Neural cell (in vitro differentiated cells): ENCODE results near the gene CDC6. TPM values are rescaled to one million over a fixed set of nuclear protein-coding genes. Genes with fewer than 3 reads are reported as not detected.

Source experiments
- H2AFZ ChIP-seq: fragments of 200-600, 300-800 bp; sonication (generic), shearing (Covaris generic); 2 replicates; pipeline ENCODE4 v1.6.0; 2014; ENCODE audit warnings: low read depth, mild to moderate bottlenecking, antibody characterized with exemption, low read length, moderate library complexity
- H3F3A ChIP-seq: fragments of 200-600 bp; shearing (Covaris generic); 2 replicates; pipeline ENCODE4 v1.6.1; 2016; ENCODE audit warnings: mild to moderate bottlenecking, moderate library complexity, mixed read lengths, antibody characterized with exemption, low read length; ENCODE audit not compliant: insufficient read depth, poor library complexity, severe bottlenecking
- H3K27ac ChIP-seq: fragments of 200-600, 300-800 bp; sonication (generic), shearing (Covaris generic); 2 replicates; pipeline ENCODE4 v1.5.1; 2014; ENCODE audit warnings: mild to moderate bottlenecking, low read length, moderate library complexity
- H3K27me3 ChIP-seq: fragments of 300-800, 200-600 bp; sonication (generic), shearing (Covaris generic); 2 replicates; pipeline ENCODE4 v1.6.0; 2014; ENCODE audit warnings: mild to moderate bottlenecking, low read depth, low read length, moderate library complexity; ENCODE audit not compliant: insufficient read depth
- H3K36me3 ChIP-seq: fragments of 300-800, 200-600 bp; sonication (generic), shearing (Covaris generic); 2 replicates; pipeline ENCODE4 v1.5.1; 2014; ENCODE audit warnings: mild to moderate bottlenecking, antibody characterized with exemption, low read length, moderate library complexity; ENCODE audit not compliant: insufficient read depth
- H3K4me2 ChIP-seq: fragments of 300-800, 200-600 bp; sonication (generic), shearing (Covaris generic); 2 replicates; pipeline ENCODE4 v1.6.0; 2014; ENCODE audit warnings: mild to moderate bottlenecking, low read length
- H3K4me3 ChIP-seq: fragments of 300-800, 200-600 bp; sonication (generic), shearing (Covaris generic); 2 replicates; pipeline ENCODE4 v1.5.1; 2014; ENCODE audit warnings: mild to moderate bottlenecking, low read length, moderate library complexity
- H3K79me2 ChIP-seq: fragments of 200-600 bp; shearing (Covaris generic); replicated peaks from 2 replicates; pipeline ENCODE4 v1.6.0; 2014; ENCODE audit warnings: mild to moderate bottlenecking, low read length, moderate library complexity; ENCODE audit not compliant: insufficient read depth
- H3K9ac ChIP-seq: fragments of 300-800, 200-600 bp; sonication (generic), shearing (Covaris generic); 2 replicates; pipeline ENCODE4 v1.6.1; 2016; ENCODE audit warnings: mild to moderate bottlenecking, low read length, mixed read lengths
- H3K9me2 ChIP-seq: fragments of 200-600 bp; shearing (Covaris generic); 2 replicates; pipeline ENCODE4 v1.6.1; 2016; ENCODE audit warnings: mild to moderate bottlenecking, low read length, mixed read lengths; ENCODE audit not compliant: insufficient read depth
- H3K9me3 ChIP-seq: fragments of 200-600, 300-800 bp; sonication (generic), shearing (Covaris generic); 2 replicates; pipeline ENCODE4 v1.6.1; 2016; ENCODE audit warnings: mild to moderate bottlenecking, mixed run types, low read length, moderate library complexity, mixed read lengths
- H4K20me1 ChIP-seq: fragments of 200-600 bp; shearing (Covaris generic); 2 replicates; pipeline ENCODE4 v1.6.1; 2016; ENCODE audit warnings: mild to moderate bottlenecking, mixed run types; ENCODE audit not compliant: insufficient read depth
- CTCF ChIP-seq: fragments of 450-650 bp; IDR thresholded peaks from 2 replicates; pipeline ENCODE4 v1.5.1; 2014; ENCODE audit warnings: antibody characterized with exemption, mild to moderate bottlenecking, moderate library complexity; ENCODE audit not compliant: poor library complexity, severe bottlenecking
- EP300 ChIP-seq: fragments of 450-650 bp; conservative IDR thresholded peaks from 2 replicates; pipeline ENCODE4 v1.6.1; 2014; ENCODE audit warnings: antibody characterized with exemption, mild to moderate bottlenecking, moderate library complexity; ENCODE audit not compliant: poor library complexity, severe bottlenecking
- EZH2 ChIP-seq: fragments of 200-600, 300-800 bp; shearing (Covaris generic), sonication (generic); IDR thresholded peaks from 2 replicates; pipeline ENCODE4 v1.6.1; 2014; ENCODE audit warnings: antibody characterized with exemption, low read length, borderline replicate concordance, mild to moderate bottlenecking; ENCODE audit not compliant: insufficient read depth, poor library complexity, severe bottlenecking
- MXI1 ChIP-seq: fragments of 450-650 bp; conservative IDR thresholded peaks from 2 replicates; pipeline ENCODE4 v1.6.1; 2014; ENCODE audit warnings: antibody characterized with exemption, mild to moderate bottlenecking; ENCODE audit not compliant: poor library complexity, severe bottlenecking
- POLR2AphosphoS5 ChIP-seq: IDR thresholded peaks from 2 replicates; pipeline ENCODE4 v1.6.1; 2012
- RAD21 ChIP-seq: fragments of 450-650 bp; conservative IDR thresholded peaks from 2 replicates; pipeline ENCODE4 v1.6.1; 2014; ENCODE audit warnings: antibody characterized with exemption, mild to moderate bottlenecking, moderate library complexity
- REST ChIP-seq: IDR thresholded peaks from 2 replicates; pipeline ENCODE4 v1.6.1; 2012; ENCODE audit warnings: borderline replicate concordance
- SMC3 ChIP-seq: fragments of 450-650 bp; conservative IDR thresholded peaks from 2 replicates; pipeline ENCODE4 v1.6.1; 2014; ENCODE audit warnings: antibody characterized with exemption, mild to moderate bottlenecking, moderate library complexity; ENCODE audit not compliant: poor library complexity
- TAF1 ChIP-seq: IDR thresholded peaks from 2 replicates; pipeline ENCODE4 v1.6.1; 2012; ENCODE audit warnings: low read depth
- polyA plus RNA-seq: library from polyadenylated mRNA; depleted of rRNA; stranded (reverse); fragments of >200 nt; gene quantifications from 2 replicates; pipeline ENCODE4 v1.2.3, GENCODE V29; 2014

Gene CDC6
- polyA plus RNA-seq, 1 donor from 2014 or later = 2.2 TPM

- H3F3A ChIP-seq = peaks cover 2% of the 10 kb centered on the region
- no peaks in the 10 kb centered on the region for H3K9me2 ChIP-seq
- TF ChIP-seq POLR2AphosphoS5 (no peak), MXI1 (no peak)
- no peaks in the 10 kb centered on the region for H3K9me3 ChIP-seq
- no peak overlapping the region for H3K4me2 ChIP-seq
- H2AFZ ChIP-seq = no peak overlapping the region
- no peaks in the 10 kb centered on the region for H4K20me1 ChIP-seq
- no peak overlapping the region for H3K9ac ChIP-seq
- H3K79me2 ChIP-seq = peaks cover 13% of the 10 kb centered on the region
- no peak overlapping the region for H3K4me3 ChIP-seq
- H3K36me3 ChIP-seq = no peaks in the 10 kb centered on the region
- H3K27ac ChIP-seq = no peak overlapping the region
- H3K27me3 ChIP-seq = no peaks in the 10 kb centered on the region
These were observed 49.7 kb downstream of the CDC6 start for GRCh38 chr17:40337351-40337750.

GRCh38 chr17:40338058-40338457, 50.4 kb downstream of the CDC6 start:
- H4K20me1 ChIP-seq = no peaks in the 10 kb centered on the region
- peaks cover 20% of the 10 kb centered on the region for H3K79me2 ChIP-seq
- no peak overlapping the region for H3K27ac ChIP-seq
- no peak overlapping the region for H3K9ac ChIP-seq
- no peak overlapping the region for H2AFZ ChIP-seq
- peaks cover 2% of the 10 kb centered on the region for H3F3A ChIP-seq
- no peak overlapping the region for H3K4me2 ChIP-seq
- no peak for TF ChIP-seq EZH2
- no peak for TF ChIP-seq RAD21
- no peak for TF ChIP-seq CTCF
- no peak for TF ChIP-seq POLR2AphosphoS5
- TF ChIP-seq EP300 = no peak
- TF ChIP-seq MXI1 = no peak
- no peak for TF ChIP-seq TAF1
- TF ChIP-seq REST = no peak
- TF ChIP-seq SMC3 = no peak
- H3K27me3 ChIP-seq = no peaks in the 10 kb centered on the region
- H3K36me3 ChIP-seq = no peaks in the 10 kb centered on the region
- no peaks in the 10 kb centered on the region for H3K9me3 ChIP-seq
- no peaks in the 10 kb centered on the region for H3K9me2 ChIP-seq
- H3K4me3 ChIP-seq = no peak overlapping the region
